K562 (cell line): ENCODE data around the gene CMTM5.
"Not testable (repeated sequence)": the region's sequence is repeated elsewhere in the genome, so short reads cannot be mapped to it uniquely, and the experiment has no call there.

ENCODE experiments used
- ARID2 ChIP-seq: fragments of 450-650 bp; IDR thresholded peaks from 2 replicates; pipeline ENCODE4 v1.6.1; 2017; ENCODE audit warnings: antibody characterized with exemption, mild to moderate bottlenecking
- CREB1 ChIP-seq, 2 experiments: sonication (generic) in 1 of 2; formaldehyde crosslinking in 1 of 2; IDR thresholded peaks; 2 replicates each; pipeline versions ENCODE4 v1.6.1 to v1.8.0; 2012 to 2022; ENCODE audit warnings: inconsistent platforms in 1 of 2, mild to moderate bottlenecking in 1 of 2, missing genetic modification reagents in 1 of 2, moderate library complexity in 1 of 2
- DACH1 ChIP-seq: fragments of 450-650 bp; IDR thresholded peaks from 2 replicates; pipeline ENCODE4 v1.6.1; 2018; ENCODE audit not compliant: partially characterized antibody
- EGR1 ChIP-seq: fragments of 450-650 bp; conservative IDR thresholded peaks from 2 replicates; pipeline ENCODE4 v1.6.1; 2017; ENCODE audit warnings: mild to moderate bottlenecking
- EZH2 ChIP-seq: IDR thresholded peaks from 2 replicates; pipeline ENCODE4 v1.6.1; 2012; ENCODE audit warnings: low read depth, mild to moderate bottlenecking, inconsistent platforms, low read length, borderline replicate concordance
- GABPB2 ChIP-seq: fragments of 250-450 bp; sonication (Bioruptor Pico); conservative IDR thresholded peaks from 2 replicates; pipeline ENCODE4 v1.5.1; 2021; ENCODE audit warnings: mild to moderate bottlenecking
- NELFE ChIP-seq: IDR thresholded peaks from 2 replicates; pipeline ENCODE4 v1.6.1; 2011; ENCODE audit warnings: mild to moderate bottlenecking; ENCODE audit not compliant: insufficient read depth, insufficient read length
- NFE2 ChIP-seq: IDR thresholded peaks from 2 replicates; pipeline ENCODE4 v1.6.1; 2014; ENCODE audit warnings: antibody characterized with exemption, low read depth
- POLR2AphosphoS2 ChIP-seq: IDR thresholded peaks from 2 replicates; pipeline ENCODE4 v1.6.1; 2012; ENCODE audit warnings: low read length, improper control_type of control experiment
- PREB ChIP-seq: sonication (generic); formaldehyde crosslinking; IDR thresholded peaks from 2 replicates; pipeline ENCODE4 v1.8.1; 2023; ENCODE audit warnings: mild to moderate bottlenecking, missing genetic modification reagents
- TGIF2 ChIP-seq: sonication (generic); formaldehyde crosslinking; IDR thresholded peaks from 2 replicates; pipeline ENCODE4 v1.8.1; 2022; ENCODE audit warnings: mild to moderate bottlenecking, missing genetic modification reagents, moderate library complexity
- TF ChIP-seq, protein P1 (sequence below), 3 experiments: IDR thresholded peaks in 2 of 3; conservative IDR thresholded peaks in 1 of 3; 2 replicates each; pipeline ENCODE4 v1.5.1; 2011 to 2012; ENCODE audit warnings: low read length in 3 of 3, mild to moderate bottlenecking in 3 of 3, control low read depth in 2 of 3, improper control_type of control experiment in 1 of 3, inconsistent platforms in 1 of 3, low read depth in 1 of 3, mixed read lengths in 1 of 3, moderate library complexity in 1 of 3; ENCODE audit not compliant: insufficient read depth in 2 of 3

DNA sequence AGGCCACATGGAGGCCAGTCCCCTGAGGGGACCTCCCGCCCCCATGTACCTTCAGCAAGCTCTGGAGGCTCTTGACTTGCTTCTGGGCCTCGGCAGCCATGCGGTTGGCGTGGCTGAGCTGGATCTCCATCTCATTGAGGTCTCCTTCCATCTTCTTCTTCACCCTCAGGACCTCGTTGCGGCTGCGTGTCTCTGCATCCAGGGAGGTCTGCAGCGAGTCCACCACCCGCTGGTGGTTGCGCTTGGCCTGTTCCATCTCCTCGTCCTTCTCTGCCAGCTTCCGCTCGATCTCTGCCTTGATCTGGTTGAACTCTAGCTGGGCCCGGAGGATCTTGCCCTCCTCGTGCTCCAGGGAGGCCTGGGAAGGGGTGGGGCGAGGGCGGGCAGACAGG lies 9.4 kb downstream of the CMTM5 start:
- TF ChIP-seq TGIF2 (CRISPR knock-in tag); CREB1 (IDR thresholded peaks at IDR 0.05); CREB1 (CRISPR knock-in tag; IDR thresholded peaks at IDR 0.05); PREB; ARID2; NFE2; NELFE; GABPB2 (CRISPR knock-in tag); POLR2AphosphoS2; EZH2; DACH1; EGR1: not testable (repeated sequence)
- TF ChIP-seq, protein P1, sequence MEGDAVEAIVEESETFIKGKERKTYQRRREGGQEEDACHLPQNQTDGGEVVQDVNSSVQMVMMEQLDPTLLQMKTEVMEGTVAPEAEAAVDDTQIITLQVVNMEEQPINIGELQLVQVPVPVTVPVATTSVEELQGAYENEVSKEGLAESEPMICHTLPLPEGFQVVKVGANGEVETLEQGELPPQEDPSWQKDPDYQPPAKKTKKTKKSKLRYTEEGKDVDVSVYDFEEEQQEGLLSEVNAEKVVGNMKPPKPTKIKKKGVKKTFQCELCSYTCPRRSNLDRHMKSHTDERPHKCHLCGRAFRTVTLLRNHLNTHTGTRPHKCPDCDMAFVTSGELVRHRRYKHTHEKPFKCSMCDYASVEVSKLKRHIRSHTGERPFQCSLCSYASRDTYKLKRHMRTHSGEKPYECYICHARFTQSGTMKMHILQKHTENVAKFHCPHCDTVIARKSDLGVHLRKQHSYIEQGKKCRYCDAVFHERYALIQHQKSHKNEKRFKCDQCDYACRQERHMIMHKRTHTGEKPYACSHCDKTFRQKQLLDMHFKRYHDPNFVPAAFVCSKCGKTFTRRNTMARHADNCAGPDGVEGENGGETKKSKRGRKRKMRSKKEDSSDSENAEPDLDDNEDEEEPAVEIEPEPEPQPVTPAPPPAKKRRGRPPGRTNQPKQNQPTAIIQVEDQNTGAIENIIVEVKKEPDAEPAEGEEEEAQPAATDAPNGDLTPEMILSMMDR (IDR thresholded peaks at IDR 0.05 in 2 of 3, conservative IDR thresholded peaks at IDR 0.05 in 1 of 3; ENCODE audit: insufficient read depth in 2 of 3, low read depth in 1 of 3, low read length in 3 of 3): not testable (repeated sequence)
